ENCODE measurements around the gene GET4.
"Not testable (repeated sequence)": the region's sequence is repeated elsewhere in the genome, so short reads cannot be mapped to it uniquely, and the experiment has no call there.

GET4 gene

DNA sequence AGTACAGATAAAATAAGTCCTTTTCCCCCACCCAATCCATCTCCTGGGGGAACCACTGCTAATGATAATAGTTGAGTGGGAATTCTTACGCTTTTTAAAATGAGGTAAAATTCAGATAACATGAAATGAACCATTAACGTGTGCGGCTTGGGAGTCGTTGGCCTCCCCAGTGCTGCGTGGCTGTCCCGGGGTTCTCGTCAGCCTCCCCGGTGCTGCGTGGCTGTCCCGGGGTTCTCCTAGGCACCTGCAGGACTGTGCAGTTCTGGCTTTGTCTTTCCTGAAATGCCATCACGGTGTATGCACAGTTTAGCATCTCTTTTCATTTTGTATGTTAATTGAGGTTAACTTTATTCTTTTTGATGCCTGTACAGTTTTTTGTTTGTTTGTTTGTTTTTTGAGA is 30.6 kb upstream of the GET4 start:
- Histone ChIP-seq H3K4me1 (ENCODE audit: control insufficient read depth, insufficient read depth, low read length, unreplicated experiment) (no peaks in the 10 kb centered on the region), H3K27ac (ENCODE audit: low read depth, low read length) (no peak overlapping the region), H2AFZ (ENCODE audit: low read length, unreplicated experiment) (no peak overlapping the region), H3K36me3 (ENCODE audit: insufficient read depth, low read length) (peaks cover 13% of the 10 kb centered on the region), H3K27me3 (ENCODE audit: insufficient read depth, low read length) (no peaks in the 10 kb centered on the region), H3K4me3 (ENCODE audit: low read depth, low read length) (no peak overlapping the region), H3K79me2 (ENCODE audit: control insufficient read depth, insufficient read depth, low read length, unreplicated experiment) (no peaks in the 10 kb centered on the region)

DNA sequence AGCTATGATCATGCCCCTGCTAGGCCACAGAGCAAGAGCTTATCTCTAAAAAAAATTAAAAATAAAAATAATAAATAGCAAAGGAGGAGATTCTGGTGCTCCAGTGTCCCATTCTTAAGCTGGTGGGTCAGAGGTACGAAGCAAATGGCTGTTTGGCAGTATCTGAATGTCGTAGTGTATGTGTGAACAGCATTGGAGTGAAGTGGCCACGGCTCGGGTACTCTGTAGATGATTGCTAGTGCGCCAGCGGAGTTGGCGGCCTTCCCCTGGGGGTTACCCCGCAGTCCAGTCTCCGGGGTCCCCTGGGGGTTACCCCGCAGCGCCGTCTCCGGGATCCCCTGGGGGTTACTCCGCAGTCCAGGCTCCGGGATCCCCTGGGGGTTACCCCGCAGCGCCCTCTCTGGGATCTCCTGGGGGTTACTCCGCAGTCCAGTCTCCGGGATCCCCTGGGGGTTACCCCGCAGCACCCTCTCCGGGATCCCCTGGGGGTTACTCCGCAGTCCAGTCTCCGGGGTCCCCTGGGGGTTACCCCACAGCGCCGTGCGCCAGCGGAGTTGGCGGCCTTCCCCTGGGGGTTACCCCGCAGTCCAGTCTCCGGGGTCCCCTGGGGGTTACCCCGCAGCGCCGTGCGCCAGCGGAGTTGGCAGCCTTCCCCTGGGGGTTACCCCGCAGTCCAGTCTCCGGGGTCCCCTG is 29.2 kb upstream of the GET4 start:
- H3K27ac ChIP-seq (ENCODE audit: low read depth, low read length); H2AFZ ChIP-seq (ENCODE audit: low read length, unreplicated experiment); H3K79me2 ChIP-seq (ENCODE audit: control insufficient read depth, insufficient read depth, low read length, unreplicated experiment); H3K4me3 ChIP-seq (ENCODE audit: low read depth, low read length); H3K36me3 ChIP-seq (ENCODE audit: insufficient read depth, low read length); H3K4me1 ChIP-seq (ENCODE audit: control insufficient read depth, insufficient read depth, low read length, unreplicated experiment); H3K27me3 ChIP-seq (ENCODE audit: insufficient read depth, low read length): not testable (repeated sequence)

DNA sequence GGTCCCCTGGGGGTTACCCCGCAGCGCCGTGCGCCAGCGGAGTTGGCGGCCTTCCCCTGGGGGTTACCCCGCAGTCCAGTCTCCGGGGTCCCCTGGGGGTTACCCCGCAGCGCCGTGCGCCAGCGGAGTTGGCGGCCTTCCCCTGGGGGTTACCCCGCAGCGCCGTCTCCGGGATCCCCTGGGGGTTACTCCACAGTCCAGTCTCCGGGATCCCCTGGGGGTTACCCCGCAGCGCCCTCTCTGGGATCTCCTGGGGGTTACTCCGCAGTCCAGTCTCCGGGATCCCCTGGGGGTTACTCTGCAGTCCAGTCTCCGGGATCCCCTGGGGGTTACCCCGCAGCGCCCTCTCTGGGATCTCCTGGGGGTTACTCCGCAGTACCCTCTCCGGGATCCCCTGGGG is 28.6 kb upstream of the GET4 start:
- not testable (repeated sequence) for H3K27ac ChIP-seq (ENCODE audit: low read depth, low read length); H3K4me1 ChIP-seq (ENCODE audit: control insufficient read depth, insufficient read depth, low read length, unreplicated experiment); H3K4me3 ChIP-seq (ENCODE audit: low read depth, low read length); H3K79me2 ChIP-seq (ENCODE audit: control insufficient read depth, insufficient read depth, low read length, unreplicated experiment); H2AFZ ChIP-seq (ENCODE audit: low read length, unreplicated experiment); H3K27me3 ChIP-seq (ENCODE audit: insufficient read depth, low read length)
- peaks cover 12% of the 10 kb centered on the region for H3K36me3 ChIP-seq (ENCODE audit: insufficient read depth, low read length)

- Histone ChIP-seq H3K79me2 (ENCODE audit: control insufficient read depth, insufficient read depth, low read length, unreplicated experiment) (no peaks in the 10 kb centered on the region), H3K4me1 (ENCODE audit: control insufficient read depth, insufficient read depth, low read length, unreplicated experiment) (no peaks in the 10 kb centered on the region), H3K4me3 (ENCODE audit: low read depth, low read length) (no peak overlapping the region), H3K36me3 (ENCODE audit: insufficient read depth, low read length) (peaks cover 14% of the 10 kb centered on the region), H3K27me3 (ENCODE audit: insufficient read depth, low read length) (no peaks in the 10 kb centered on the region), H3K27ac (ENCODE audit: low read depth, low read length) (no peak overlapping the region), H2AFZ (ENCODE audit: low read length, unreplicated experiment) (no peak overlapping the region)
Measured at GRCh38 chr7:849145-849544, 27.2 kb upstream of the GET4 start.

DNA sequence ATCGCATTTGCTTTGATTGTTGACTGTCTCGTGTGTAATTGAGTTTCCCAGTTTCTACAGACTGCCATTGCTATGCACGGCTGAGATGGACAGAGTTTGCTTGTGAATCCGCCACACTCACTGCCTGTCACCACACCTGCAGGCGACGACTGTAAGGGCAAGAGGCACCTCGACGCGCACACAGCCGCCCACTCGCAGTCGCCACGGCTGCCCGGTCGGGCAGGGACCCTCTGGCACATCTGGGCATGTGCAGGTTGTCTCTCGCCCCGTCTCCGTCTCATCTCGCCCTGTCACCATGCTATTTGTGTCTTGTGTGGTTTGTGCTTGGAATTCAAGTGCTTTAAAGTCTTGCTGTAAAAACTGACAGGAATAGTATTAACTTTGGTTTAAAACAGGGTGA is 26.6 kb upstream of the GET4 start:
- Histone ChIP-seq H2AFZ (ENCODE audit: low read length, unreplicated experiment) (no peak overlapping the region), H3K4me1 (ENCODE audit: control insufficient read depth, insufficient read depth, low read length, unreplicated experiment) (no peaks in the 10 kb centered on the region), H3K4me3 (ENCODE audit: low read depth, low read length) (no peak overlapping the region), H3K27me3 (ENCODE audit: insufficient read depth, low read length) (no peaks in the 10 kb centered on the region), H3K79me2 (ENCODE audit: control insufficient read depth, insufficient read depth, low read length, unreplicated experiment) (no peaks in the 10 kb centered on the region), H3K36me3 (ENCODE audit: insufficient read depth, low read length) (peaks cover 14% of the 10 kb centered on the region), H3K27ac (ENCODE audit: low read depth, low read length) (no peak overlapping the region)

DNA sequence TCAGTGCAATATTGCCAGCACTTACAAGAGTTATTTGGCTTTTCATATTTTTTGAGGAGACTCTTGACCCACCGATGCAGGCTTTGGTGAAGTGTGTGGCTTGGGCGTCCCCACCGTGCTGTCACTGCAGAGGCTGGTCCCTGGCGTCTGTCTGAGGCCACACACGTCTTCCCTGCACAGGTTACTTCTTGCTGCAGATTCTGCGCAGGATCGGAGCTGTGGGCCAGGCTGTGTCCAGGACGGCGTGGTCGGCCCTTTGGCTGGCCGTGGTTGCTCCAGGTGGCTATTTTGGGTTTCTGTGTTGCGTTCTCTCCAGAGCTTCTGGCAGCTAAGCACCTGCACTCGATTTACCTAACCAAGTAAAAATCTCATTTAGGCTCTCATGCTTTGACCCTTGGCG is 25.1 kb upstream of the GET4 start:
- H3K79me2 ChIP-seq (ENCODE audit: control insufficient read depth, insufficient read depth, low read length, unreplicated experiment): no peaks in the 10 kb centered on the region
- no peaks in the 10 kb centered on the region for H3K4me1 ChIP-seq (ENCODE audit: control insufficient read depth, insufficient read depth, low read length, unreplicated experiment)
- no peaks in the 10 kb centered on the region for H3K27me3 ChIP-seq (ENCODE audit: insufficient read depth, low read length)
- H3K36me3 ChIP-seq (ENCODE audit: insufficient read depth, low read length): peaks cover 6% of the 10 kb centered on the region
- H3K27ac ChIP-seq (ENCODE audit: low read depth, low read length): no peak overlapping the region
- no peak overlapping the region for H3K4me3 ChIP-seq (ENCODE audit: low read depth, low read length)
- H2AFZ ChIP-seq (ENCODE audit: low read length, unreplicated experiment): no peak overlapping the region

DNA sequence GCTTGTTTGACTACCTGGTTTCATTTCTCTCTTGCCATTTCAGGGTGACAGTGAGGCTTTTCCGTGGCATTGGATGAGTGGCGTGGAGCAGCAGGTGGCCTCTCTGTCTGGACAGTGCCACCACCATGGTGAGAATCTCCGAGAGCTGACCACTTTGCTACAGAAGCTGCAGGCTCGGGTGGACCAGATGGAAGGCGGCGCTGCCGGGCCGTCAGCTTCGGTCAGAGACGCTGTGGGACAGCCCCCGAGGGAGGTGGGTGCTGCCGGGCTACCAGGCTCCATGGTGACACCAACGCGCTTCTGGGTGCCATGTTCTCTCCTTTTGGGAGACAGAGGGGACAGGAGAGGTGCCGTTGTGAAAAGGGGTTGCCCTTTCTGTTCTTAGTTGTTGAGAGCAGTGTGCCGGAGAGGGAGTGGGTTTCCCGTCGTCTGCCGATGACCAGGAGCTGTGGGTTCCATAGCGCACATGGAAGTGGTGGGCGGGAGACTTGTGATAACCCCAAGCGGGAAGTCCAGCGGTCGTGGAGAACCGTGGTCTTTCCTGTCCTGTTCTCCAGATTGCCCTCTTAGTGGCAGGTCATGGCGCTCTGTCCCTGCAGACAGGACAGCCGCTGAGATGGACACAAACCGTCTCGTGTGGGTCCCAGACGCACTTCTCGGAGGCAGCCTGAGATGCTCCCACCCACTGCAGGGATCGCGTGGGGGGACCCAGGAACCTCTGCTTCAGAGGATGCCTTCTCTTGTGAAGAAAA is 22.8 kb upstream of the GET4 start:
- H3K36me3 ChIP-seq (ENCODE audit: insufficient read depth, low read length): peaks cover 6% of the 10 kb centered on the region
- H3K4me1 ChIP-seq (ENCODE audit: control insufficient read depth, insufficient read depth, low read length, unreplicated experiment): no peaks in the 10 kb centered on the region
- no peak overlapping the region for H3K27ac ChIP-seq (ENCODE audit: low read depth, low read length)
- H3K4me3 ChIP-seq (ENCODE audit: low read depth, low read length): no peak overlapping the region
- H2AFZ ChIP-seq (ENCODE audit: low read length, unreplicated experiment): no peak overlapping the region
- H3K27me3 ChIP-seq (ENCODE audit: insufficient read depth, low read length): no peaks in the 10 kb centered on the region
- H3K79me2 ChIP-seq (ENCODE audit: control insufficient read depth, insufficient read depth, low read length, unreplicated experiment): no peaks in the 10 kb centered on the region

GRCh38 chr7:854118-854775 is 22.1 kb upstream of the GET4 start:
- no peaks in the 10 kb centered on the region for H3K4me1 ChIP-seq (ENCODE audit: control insufficient read depth, insufficient read depth, low read length, unreplicated experiment)
- peaks cover 6% of the 10 kb centered on the region for H3K36me3 ChIP-seq (ENCODE audit: insufficient read depth, low read length)
- H2AFZ ChIP-seq (ENCODE audit: low read length, unreplicated experiment): no peak overlapping the region
- H3K27me3 ChIP-seq (ENCODE audit: insufficient read depth, low read length): no peaks in the 10 kb centered on the region
- no peaks in the 10 kb centered on the region for H3K79me2 ChIP-seq (ENCODE audit: control insufficient read depth, insufficient read depth, low read length, unreplicated experiment)
- H3K27ac ChIP-seq (ENCODE audit: low read depth, low read length): no peak overlapping the region
- no peak overlapping the region for H3K4me3 ChIP-seq (ENCODE audit: low read depth, low read length)

GRCh38 chr7:855686-856369 is 20.5 kb upstream of the GET4 start:
- H3K27ac ChIP-seq (ENCODE audit: low read depth, low read length): no peak overlapping the region
- no peak overlapping the region for H2AFZ ChIP-seq (ENCODE audit: low read length, unreplicated experiment)
- no peaks in the 10 kb centered on the region for H3K4me1 ChIP-seq (ENCODE audit: control insufficient read depth, insufficient read depth, low read length, unreplicated experiment)
- no peaks in the 10 kb centered on the region for H3K27me3 ChIP-seq (ENCODE audit: insufficient read depth, low read length)
- no peaks in the 10 kb centered on the region for H3K79me2 ChIP-seq (ENCODE audit: control insufficient read depth, insufficient read depth, low read length, unreplicated experiment)
- peaks cover 6% of the 10 kb centered on the region for H3K36me3 ChIP-seq (ENCODE audit: insufficient read depth, low read length)
- H3K4me3 ChIP-seq (ENCODE audit: low read depth, low read length): no peak overlapping the region

DNA sequence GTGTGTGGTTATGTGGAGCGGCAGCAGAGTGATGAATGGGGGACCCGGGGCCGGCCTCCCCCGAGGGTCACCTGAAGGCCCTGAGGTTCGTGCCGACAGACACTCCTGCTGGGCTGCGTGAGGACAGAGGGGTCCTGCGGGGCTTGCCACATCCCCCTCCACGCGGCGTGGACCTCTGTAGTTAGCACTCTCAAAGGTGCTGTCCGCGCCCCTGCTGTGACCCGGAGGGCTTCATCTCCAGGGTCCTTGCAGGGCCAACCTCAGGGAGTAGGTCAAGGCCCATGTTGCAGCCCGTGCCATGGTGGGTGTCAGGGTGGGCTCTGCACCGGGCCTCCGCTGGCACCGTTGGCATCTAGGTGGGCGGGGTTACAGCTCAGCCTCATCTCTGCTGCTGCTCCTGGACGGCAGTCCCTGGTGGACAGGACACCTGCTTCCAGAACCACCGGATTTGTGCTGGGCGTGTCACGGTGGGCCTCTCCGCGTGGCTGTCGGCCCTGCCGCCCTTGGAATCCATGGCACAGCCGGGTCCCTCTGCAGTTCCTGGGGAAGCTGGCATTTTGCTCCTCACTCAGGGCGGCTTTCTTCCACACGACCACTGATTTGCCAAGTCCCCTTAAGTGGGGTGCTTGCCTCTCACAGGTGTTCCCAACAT is 19.8 kb upstream of the GET4 start:
- no peak overlapping the region for H3K27ac ChIP-seq (ENCODE audit: low read depth, low read length)
- no peak overlapping the region for H2AFZ ChIP-seq (ENCODE audit: low read length, unreplicated experiment)
- no peaks in the 10 kb centered on the region for H3K27me3 ChIP-seq (ENCODE audit: insufficient read depth, low read length)
- H3K36me3 ChIP-seq (ENCODE audit: insufficient read depth, low read length): peaks cover 6% of the 10 kb centered on the region
- no peaks in the 10 kb centered on the region for H3K79me2 ChIP-seq (ENCODE audit: control insufficient read depth, insufficient read depth, low read length, unreplicated experiment)
- no peaks in the 10 kb centered on the region for H3K4me1 ChIP-seq (ENCODE audit: control insufficient read depth, insufficient read depth, low read length, unreplicated experiment)
- no peak overlapping the region for H3K4me3 ChIP-seq (ENCODE audit: low read depth, low read length)
